HCT116 (cell line): Measurements from ENCODE around the gene HSCB. TPM values are rescaled to one million over a fixed set of nuclear protein-coding genes. Genes with fewer than 3 reads are reported as not detected.

ENCODE experiments used
- ATAC-seq: fragments of 200-7000 bp; cut with Tn5 transposase; 2 replicates; pipeline ENCODE4 v1.9.1; 2020; ENCODE audit warnings: mild to moderate bottlenecking, moderate library complexity
- BruUV-seq: library from RNA; stranded (reverse); fragments of 400-500 nt; replicated peaks from 2 replicates; lab custom pipeline; 2021; lab: Mats Ljungman, UMichigan
- CTCF ChIA-PET: fragments of 300-600 bp; sonication (Branson Sonifier 250); formaldehyde crosslinking; loops from one replicate; lab custom pipeline; 2021; ENCODE audit warnings: antibody characterized with exemption; lab: Charles Lee
- POLR2A ChIA-PET: fragments of 300-600, 350-600 bp; sonication (Branson Sonifier 250); formaldehyde crosslinking; loops from one replicate; lab custom pipeline; 2021; ENCODE audit warnings: antibody characterized with exemption; lab: Charles Lee
- RAD21 ChIA-PET, 2 experiments: fragments of 300-600 bp; sonication (Branson Sonifier 250); formaldehyde crosslinking; loops; one replicate each; lab custom pipeline; 2023; ENCODE audit warnings: low total read pairs in 2 of 2; ENCODE audit not compliant: uncharacterized antibody in 2 of 2, unreplicated experiment in 2 of 2, low non-redundant PET in 1 of 2; lab: Charles Lee
- DNase-seq: peaks from one replicate; pipeline ENCODE4 v3.0.0-alpha.2; 2010; ENCODE audit warnings: low read depth, low spot score
- H2AFZ ChIP-seq: fragments of 200-600 bp; shearing (Covaris generic), sonication (generic); 2 replicates; pipeline ENCODE4 v1.6.1; 2017; ENCODE audit warnings: low read depth, mixed run types, mixed read lengths, antibody characterized with exemption, low read length; ENCODE audit not compliant: poor library complexity, severe bottlenecking
- H3K27ac ChIP-seq: 2 replicates; pipeline ENCODE4 v1.5.1; 2012; ENCODE audit warnings: low read depth, low read length
- H3K27me3 ChIP-seq: fragments of 200-600 bp; sonication (generic); 2 replicates; pipeline ENCODE4 v1.6.1; 2016; ENCODE audit warnings: mixed run types, low read length, mixed read lengths; ENCODE audit not compliant: insufficient read depth
- H3K36me3 ChIP-seq, 2 experiments: fragments of 200-500 bp in 1 of 2; fragments of 200-600 bp in 1 of 2; sonication (Bioruptor generic) in 1 of 2; sonication (generic) in 1 of 2; 2 replicates each; pipeline versions ENCODE4 v1.5.1 to v1.6.1; 2014 to 2016; ENCODE audit warnings: low read length in 2 of 2, inconsistent platforms in 1 of 2, mixed read lengths in 1 of 2, mixed run types in 1 of 2; ENCODE audit not compliant: insufficient read depth in 2 of 2, control insufficient read depth in 1 of 2
- H3K4me1 ChIP-seq, 2 experiments: fragments of 200-600 bp in 1 of 2; sonication (generic) in 1 of 2; 2 replicates each; pipeline versions ENCODE4 v1.5.1 to v1.6.1; 2012 to 2017; ENCODE audit warnings: low read length in 2 of 2, inconsistent platforms in 1 of 2, mild to moderate bottlenecking in 1 of 2, mixed read lengths in 1 of 2, mixed run types in 1 of 2, moderate library complexity in 1 of 2; ENCODE audit not compliant: insufficient read depth in 2 of 2, control insufficient read depth in 1 of 2
- H3K4me2 ChIP-seq: fragments of 200-600 bp; sonication (generic); 2 replicates; pipeline ENCODE4 v1.6.1; 2017; ENCODE audit warnings: mixed run types, low read length, mixed read lengths
- H3K4me3 ChIP-seq, 2 experiments: fragments of 200-600 bp in 1 of 2; sonication (generic) in 1 of 2; replicated peaks in 1 of 2; 2 replicates each; pipeline ENCODE4 v1.5.1; 2011 to 2016; ENCODE audit warnings: low read length in 2 of 2, control low read depth in 1 of 2, low read depth in 1 of 2, mild to moderate bottlenecking in 1 of 2, mixed read lengths in 1 of 2, mixed run types in 1 of 2
- H3K79me2 ChIP-seq: fragments of 200-600 bp; sonication (generic); 2 replicates; pipeline ENCODE4 v1.6.1; 2017; ENCODE audit warnings: mild to moderate bottlenecking, mixed run types, low read length, moderate library complexity, mixed read lengths; ENCODE audit not compliant: insufficient read depth
- H3K9ac ChIP-seq: fragments of 200-600 bp; sonication (generic); 2 replicates; pipeline ENCODE4 v1.6.1; 2016; ENCODE audit warnings: low read length, mixed read lengths
- H3K9me2 ChIP-seq: fragments of 200-600 bp; sonication (generic), shearing (Covaris generic); 2 replicates; pipeline ENCODE4 v1.6.1; 2017; ENCODE audit warnings: mixed run types, mild to moderate bottlenecking, moderate library complexity; ENCODE audit not compliant: insufficient read depth
- H3K9me3 ChIP-seq, 2 experiments: fragments of 200-500 bp in 1 of 2; fragments of 200-600 bp in 1 of 2; sonication (Bioruptor generic) in 1 of 2; sonication (generic) in 1 of 2; 2 replicates each; pipeline ENCODE4 v1.6.1; 2014 to 2017; ENCODE audit warnings: low read length in 2 of 2, mixed read lengths in 2 of 2, inconsistent platforms in 1 of 2, low read depth in 1 of 2, mild to moderate bottlenecking in 1 of 2, mixed run types in 1 of 2, moderate library complexity in 1 of 2; ENCODE audit not compliant: control insufficient read depth in 1 of 2, insufficient read depth in 1 of 2
- H4K20me1 ChIP-seq: fragments of 200-600 bp; sonication (generic), shearing (Covaris generic); 2 replicates; pipeline ENCODE4 v1.6.1; 2017; ENCODE audit warnings: mixed run types, mild to moderate bottlenecking, moderate library complexity; ENCODE audit not compliant: insufficient read depth
- ATF3 ChIP-seq: IDR thresholded peaks from 2 replicates; pipeline ENCODE4 v1.6.1; 2012
- CBX3 ChIP-seq: IDR thresholded peaks from 2 replicates; pipeline ENCODE4 v1.6.1; 2012; ENCODE audit warnings: low read depth
- CEBPB ChIP-seq: IDR thresholded peaks from 2 replicates; pipeline ENCODE4 v1.6.1; 2012; ENCODE audit warnings: low read depth
- EZH2phosphoT487 ChIP-seq: fragments of 200-600 bp; IDR thresholded peaks from 2 replicates; pipeline ENCODE4 v1.6.1; 2018; ENCODE audit warnings: antibody characterized with exemption, borderline replicate concordance
- POLR2AphosphoS5 ChIP-seq: IDR thresholded peaks from 2 replicates; pipeline ENCODE4 v1.6.1; 2011; ENCODE audit warnings: mild to moderate bottlenecking, low read depth, low read length, moderate library complexity
- RAD21 ChIP-seq: IDR thresholded peaks from 2 replicates; pipeline ENCODE4 v1.6.1; 2012; ENCODE audit warnings: low read depth, mild to moderate bottlenecking
- SIN3A ChIP-seq: IDR thresholded peaks from 2 replicates; pipeline ENCODE4 v1.6.1; 2012; ENCODE audit warnings: low read depth
- SP1 ChIP-seq: IDR thresholded peaks from 2 replicates; pipeline ENCODE4 v1.6.1; 2012; ENCODE audit warnings: low read depth
- intact Hi-C: fragments of 100-400 bp; cut with micrococcal nuclease; formaldehyde crosslinking; loops from 2 replicates; pipeline ENCODE4 v1.10.0; 2022
- total RNA-seq: library from RNA; stranded (reverse); gene quantifications from one replicate; pipeline ENCODE4 v1.2.1, GENCODE V29; 2021; ENCODE audit not compliant: unreplicated experiment

The HSCB gene
- total RNA-seq, 1 experiment from 2014 or later, result 14.5 TPM

DNA sequence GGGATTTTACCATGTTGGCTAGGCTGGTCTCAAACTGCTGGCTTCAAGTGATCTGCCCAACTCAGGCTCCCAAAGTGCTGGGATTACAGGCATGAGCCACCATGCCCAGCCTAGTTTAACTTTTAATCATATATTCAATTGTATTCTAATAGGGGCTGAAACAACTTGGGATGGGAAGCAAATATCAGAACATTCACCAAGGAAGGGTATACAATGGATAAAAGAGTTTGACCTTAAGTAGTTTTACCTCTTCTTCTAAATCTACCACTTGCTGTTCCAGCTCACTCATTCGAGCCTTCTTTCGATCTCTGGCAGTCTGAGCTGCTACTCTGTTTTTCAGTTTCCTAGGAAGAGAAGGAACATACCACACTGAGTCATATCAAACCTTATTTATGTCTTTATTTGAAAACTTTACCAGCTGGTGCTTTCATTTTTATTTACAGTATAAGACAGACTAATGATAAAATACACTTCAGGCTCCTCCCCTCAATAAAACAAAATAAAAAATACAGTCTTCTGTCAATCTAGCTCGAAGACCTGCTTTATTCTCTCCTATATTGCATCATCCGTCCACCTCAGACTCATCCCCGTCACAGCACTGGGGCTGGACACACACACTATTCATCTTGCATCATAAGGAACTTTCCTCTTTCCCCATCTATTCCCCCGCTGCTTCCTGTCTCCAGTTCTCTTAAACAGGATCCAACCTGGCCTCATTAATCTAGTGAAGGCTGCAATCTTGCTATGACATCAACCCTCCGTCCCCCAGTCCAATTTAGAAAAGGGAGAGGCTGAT, 57.2 kb downstream of the HSCB start:
- H3K27ac ChIP-seq, result peak overlapping the region; percentile 82
- H3K36me3 ChIP-seq, result peaks cover 24 to 40% of the 10 kb centered on the region in 2 experiments
- H2AFZ ChIP-seq, result no peak overlapping the region
- intact Hi-C loops, result loop anchor here (5.0 kb wide), 1 partner anchor 353 kb away; no protein-coding TSS in a partner anchor
- DNase-seq (peak; percentile 35), ATAC-seq (no peak)
- CTCF ChIA-PET, result interaction anchor here (4.1 kb wide), 1 partner anchor 241 kb away, joined by 14 read pairs; no protein-coding TSS in a partner anchor
- H3K9ac ChIP-seq, result peak overlapping the region; percentile 94
- no peaks in the 10 kb centered on the region for H3K27me3 ChIP-seq
- TF ChIP-seq SP1, result no peak
- 0 out of 2 replicates have a peak, but pooled peaks have one; percentile 35 for TF ChIP-seq SIN3A
- TF ChIP-seq RAD21, result no peak
- peak; percentile 74 for TF ChIP-seq CEBPB
- no peak for TF ChIP-seq CBX3
- peak; percentile 52; the same call in 1 of the 2 replicates for TF ChIP-seq ATF3
- BruUV-seq, result no TSS peak
- H3K4me1 ChIP-seq, result peaks cover 7 to 20% of the 10 kb centered on the region in 2 experiments
- H3K4me2 ChIP-seq, result peak overlapping the region; percentile 83
- H4K20me1 ChIP-seq, result peaks cover 7% of the 10 kb centered on the region; the same call in 1 of the 2 replicates
- no peaks in the 10 kb centered on the region for H3K9me3 ChIP-seq
- POLR2A ChIA-PET, result interaction anchor here (1.0 to 2.7 kb wide), 6 partner anchors 9 to 241 kb away, joined by 4 to 10 read pairs (median 6); no protein-coding TSS in a partner anchor
- RAD21 ChIA-PET, result no interaction called here
- peaks cover 78% of the 10 kb centered on the region for H3K79me2 ChIP-seq
- H3K4me3 ChIP-seq, result peak overlapping the region; percentile 91 to 95
- H3K9me2 ChIP-seq, result no peaks in the 10 kb centered on the region

DNA sequence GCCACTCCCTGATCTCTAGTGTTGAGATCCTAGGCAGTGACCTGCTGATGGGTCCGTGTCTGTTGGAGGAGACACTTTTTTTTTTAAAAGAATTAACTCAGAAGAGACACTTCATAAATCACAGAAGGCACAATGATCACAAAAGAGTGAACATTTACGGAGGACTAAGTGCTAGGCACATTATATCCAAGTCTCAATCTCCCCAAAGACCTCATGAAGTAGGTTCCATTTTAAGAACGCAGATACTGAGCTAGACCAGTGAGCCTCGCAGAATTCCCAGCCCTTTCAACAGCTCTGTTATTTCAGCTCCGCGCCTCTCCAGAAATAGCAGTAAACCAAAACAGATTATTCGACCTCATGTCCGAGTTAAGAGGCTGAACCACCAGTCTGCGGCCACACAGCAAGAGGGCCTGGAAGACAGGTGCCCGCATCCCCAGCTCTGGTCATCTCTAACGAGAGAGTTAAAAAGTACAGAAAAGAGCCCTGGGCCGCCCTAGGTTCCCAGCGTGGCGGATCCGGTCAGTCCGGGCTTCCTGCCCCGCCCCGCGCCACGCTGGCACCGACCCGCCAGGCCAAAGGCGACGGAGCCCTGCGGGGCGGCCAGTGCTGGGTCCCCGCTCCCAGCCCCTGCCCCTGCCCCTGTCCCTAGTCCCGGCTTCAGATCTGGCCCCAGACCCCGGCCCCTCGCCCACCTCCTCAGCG, 57.9 kb downstream of the HSCB start:
- ChIA-PET CTCF (interaction anchor here (4.1 kb wide), 1 partner anchor 241 kb away, joined by 14 read pairs; no protein-coding TSS in a partner anchor), RAD21 (no interaction called here), POLR2A (interaction anchor here (0.9 to 2.7 kb wide), 15 partner anchors 9 to 240 kb away, joined by 3 to 11 read pairs (median 5); no protein-coding TSS in a partner anchor)
- H3K9me2 ChIP-seq, result no peaks in the 10 kb centered on the region
- ATAC-seq (peak; percentile 73), DNase-seq (no peak)
- H3K4me2 ChIP-seq, result peak overlapping the region; percentile 83
- H3K4me3 ChIP-seq, result peak overlapping the region; percentile 91 to 95
- peaks cover 7 to 20% of the 10 kb centered on the region in 2 experiments for H3K4me1 ChIP-seq
- peaks cover 70% of the 10 kb centered on the region for H3K79me2 ChIP-seq
- no peak overlapping the region for H2AFZ ChIP-seq
- H3K27me3 ChIP-seq, result no peaks in the 10 kb centered on the region
- intact Hi-C loops, result loop anchor here (5.0 kb wide), 1 partner anchor 353 kb away; no protein-coding TSS in a partner anchor
- no peaks in the 10 kb centered on the region for H3K9me3 ChIP-seq
- H3K27ac ChIP-seq, result peak overlapping the region; percentile 82
- peaks cover 21 to 32% of the 10 kb centered on the region in 2 experiments for H3K36me3 ChIP-seq
- peaks cover 7% of the 10 kb centered on the region; the same call in 1 of the 2 replicates for H4K20me1 ChIP-seq
- H3K9ac ChIP-seq, result peak overlapping the region; percentile 94
- TF ChIP-seq EZH2phosphoT487 (no peak), POLR2AphosphoS5 (0 out of 2 replicates have a peak, but pooled peaks have one; percentile 18), SIN3A (0 out of 2 replicates have a peak, but pooled peaks have one; percentile 7)
- TF ChIP-seq, all 23 proteins: peak for 2
- TSS peak; percentile 54 for BruUV-seq
